ENCODE measurements around the gene PITPNB.
A peak's percentile ranks its signal among the peaks of the same experiment; 100 is the strongest.

PITPNB gene

DNA sequence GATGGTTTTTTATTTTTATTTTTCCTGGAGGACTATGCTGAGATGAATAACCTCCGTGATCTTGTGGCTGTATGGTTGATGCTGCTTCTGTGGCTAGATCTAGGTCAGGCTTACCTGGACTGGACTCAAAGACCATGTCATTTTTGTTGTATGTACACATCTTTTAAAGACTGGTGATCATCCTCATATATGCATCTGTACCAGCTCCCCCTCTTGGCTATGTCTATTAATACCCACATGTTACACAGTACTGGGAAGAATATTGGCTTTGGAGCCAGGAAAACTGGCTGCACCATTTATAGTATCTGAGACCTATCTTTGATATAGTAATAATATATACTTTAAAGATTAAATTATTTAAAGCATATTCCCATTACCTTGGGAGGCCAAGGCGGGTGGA is 18.4 kb upstream of the PITPNB start:
- H3K4me3 Mint-ChIP-seq = no peak overlapping the region
- H3K4me1 Mint-ChIP-seq = no peaks in the 10 kb centered on the region
- no peak for ATAC-seq (replicated peaks; ENCODE audit: extremely low read depth, poor library complexity, severe bottlenecking)
- H3K27me3 Mint-ChIP-seq = no peaks in the 10 kb centered on the region
- H3K9me3 Mint-ChIP-seq = no peaks in the 10 kb centered on the region
- no peak overlapping the region for H3K27ac Mint-ChIP-seq (ENCODE audit: low read depth)
- DNase-seq (ENCODE audit: low spot score in 2 of 2) = no peak
- H3K36me3 Mint-ChIP-seq (ENCODE audit: insufficient read depth) = peaks cover 11% of the 10 kb centered on the region

DNA sequence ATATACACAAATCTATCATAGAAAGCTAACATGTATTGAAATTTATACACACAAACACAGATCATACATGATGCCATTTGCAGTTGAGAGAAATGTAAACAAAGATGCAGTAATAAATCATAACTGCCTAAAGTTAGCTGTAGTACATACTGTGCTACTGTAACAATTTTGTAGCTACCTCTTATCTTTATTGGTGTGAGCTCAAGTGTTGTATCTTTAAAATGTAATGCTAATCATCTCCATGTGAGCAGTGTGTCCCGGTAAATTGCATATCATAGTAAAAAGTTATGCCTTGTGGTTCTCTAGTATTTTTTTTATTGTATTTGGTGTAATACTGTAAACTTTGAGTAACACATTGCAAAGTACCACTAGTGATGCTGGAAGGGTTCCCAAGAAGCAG is 16.8 kb upstream of the PITPNB start:
- no peaks in the 10 kb centered on the region for H3K4me1 Mint-ChIP-seq
- no peaks in the 10 kb centered on the region for H3K9me3 Mint-ChIP-seq
- DNase-seq (ENCODE audit: low spot score in 2 of 2) (no peak), ATAC-seq (replicated peaks; ENCODE audit: extremely low read depth, poor library complexity, severe bottlenecking) (no peak)
- no peaks in the 10 kb centered on the region for H3K27me3 Mint-ChIP-seq
- peaks cover 7% of the 10 kb centered on the region for H3K36me3 Mint-ChIP-seq (ENCODE audit: insufficient read depth)
- no peak overlapping the region for H3K27ac Mint-ChIP-seq (ENCODE audit: low read depth)
- no peak overlapping the region for H3K4me3 Mint-ChIP-seq

- peaks cover 5% of the 10 kb centered on the region for H3K36me3 Mint-ChIP-seq (ENCODE audit: insufficient read depth)
- H3K4me3 Mint-ChIP-seq = no peak overlapping the region
- no peak overlapping the region for H3K27ac Mint-ChIP-seq (ENCODE audit: low read depth)
- H3K4me1 Mint-ChIP-seq = no peaks in the 10 kb centered on the region
- ATAC-seq (replicated peaks; ENCODE audit: extremely low read depth, poor library complexity, severe bottlenecking) (no peak), DNase-seq (ENCODE audit: low spot score in 2 of 2) (no peak)
- no peaks in the 10 kb centered on the region for H3K27me3 Mint-ChIP-seq
- no peaks in the 10 kb centered on the region for H3K9me3 Mint-ChIP-seq
Observed at GRCh38 chr22:27934069-27934468, 15.0 kb upstream of the PITPNB start.

DNA sequence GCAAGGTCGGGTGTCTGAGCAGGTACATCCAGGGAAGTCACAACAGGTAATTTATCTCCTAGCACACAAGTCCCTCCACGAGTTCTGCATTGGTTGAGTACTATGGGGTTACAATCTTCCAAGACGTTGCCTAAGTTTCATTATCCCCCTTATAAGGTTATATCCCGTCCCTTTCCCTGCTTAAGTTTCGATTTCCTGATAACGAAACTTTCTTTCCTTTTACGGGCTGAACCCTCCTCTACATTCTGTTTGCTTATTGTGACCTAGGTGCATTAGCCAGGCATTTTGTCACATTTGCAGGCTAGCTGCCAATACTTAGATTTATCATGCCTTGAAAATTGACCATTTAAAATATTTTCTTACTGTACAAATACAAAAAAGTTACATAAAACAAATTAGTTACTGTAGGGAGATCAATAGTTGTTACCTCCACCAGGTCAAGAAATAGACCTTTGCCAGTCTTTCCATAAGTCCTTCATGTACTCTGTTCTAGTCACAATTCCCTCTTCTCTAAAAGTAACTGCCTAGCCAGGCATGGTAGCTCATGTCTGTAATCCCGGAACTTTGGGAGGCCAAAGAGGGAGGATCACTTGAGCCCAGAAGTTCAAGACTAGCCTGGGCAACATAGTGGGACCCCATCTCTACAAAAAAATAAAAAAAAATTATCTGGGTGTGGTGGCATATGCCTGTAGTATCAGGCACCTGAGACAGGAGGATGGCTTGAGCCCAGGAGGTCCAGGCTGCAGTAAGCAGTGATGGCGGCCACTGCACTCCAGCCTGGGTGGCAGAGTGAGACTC is 14.3 kb upstream of the PITPNB start:
- DNase-seq (ENCODE audit: low spot score in 2 of 2) (no peak), ATAC-seq (replicated peaks; ENCODE audit: extremely low read depth, poor library complexity, severe bottlenecking) (no peak)
- H3K4me1 Mint-ChIP-seq = no peaks in the 10 kb centered on the region
- no peaks in the 10 kb centered on the region for H3K9me3 Mint-ChIP-seq
- no peaks in the 10 kb centered on the region for H3K27me3 Mint-ChIP-seq
- H3K4me3 Mint-ChIP-seq = no peak overlapping the region
- H3K36me3 Mint-ChIP-seq (ENCODE audit: insufficient read depth) = peaks cover 5% of the 10 kb centered on the region
- H3K27ac Mint-ChIP-seq (ENCODE audit: low read depth) = no peak overlapping the region

DNA sequence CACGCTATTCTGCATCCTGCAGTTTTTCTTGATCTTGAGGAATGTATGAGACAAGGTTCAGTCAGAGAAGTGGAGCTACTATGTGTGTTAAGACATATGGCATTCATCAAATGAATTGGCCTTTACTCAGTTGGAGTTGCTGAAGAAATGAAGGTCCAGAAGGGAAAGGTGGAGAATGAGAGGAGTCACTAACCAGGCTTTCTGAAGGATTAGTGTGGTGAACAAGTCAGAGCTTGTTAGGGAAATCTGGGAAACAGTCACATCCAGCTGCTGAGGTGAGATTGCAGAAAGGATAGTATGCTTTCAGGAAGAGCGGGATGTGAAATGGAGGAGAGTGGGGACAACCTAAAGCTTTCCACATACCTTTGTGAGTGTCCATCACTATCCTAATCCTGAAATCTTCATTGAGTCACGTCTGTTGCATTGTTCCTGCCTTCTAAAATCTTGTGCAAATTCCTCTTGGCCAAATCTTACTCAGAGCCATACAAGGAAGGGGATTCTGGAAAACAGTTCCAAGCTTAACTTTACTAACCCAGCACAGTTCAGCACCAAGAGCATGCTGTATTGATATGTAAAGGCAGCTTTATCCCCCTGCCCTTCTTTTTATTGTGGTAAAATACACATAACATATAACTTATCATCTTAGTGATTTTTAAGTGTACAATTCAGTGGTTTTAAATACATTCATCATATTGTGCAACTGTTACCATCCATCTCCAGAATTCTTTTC is 11.4 kb upstream of the PITPNB start:
- Mint-ChIP-seq H3K27ac (ENCODE audit: low read depth) (no peak overlapping the region), H3K4me1 (peaks cover 10% of the 10 kb centered on the region), H3K27me3 (no peaks in the 10 kb centered on the region), H3K4me3 (no peak overlapping the region), H3K9me3 (no peaks in the 10 kb centered on the region), H3K36me3 (ENCODE audit: insufficient read depth) (peaks cover 3% of the 10 kb centered on the region)
- DNase-seq (ENCODE audit: low spot score in 2 of 2) = no peak
- ATAC-seq (replicated peaks; ENCODE audit: extremely low read depth, poor library complexity, severe bottlenecking) = no peak

DNA sequence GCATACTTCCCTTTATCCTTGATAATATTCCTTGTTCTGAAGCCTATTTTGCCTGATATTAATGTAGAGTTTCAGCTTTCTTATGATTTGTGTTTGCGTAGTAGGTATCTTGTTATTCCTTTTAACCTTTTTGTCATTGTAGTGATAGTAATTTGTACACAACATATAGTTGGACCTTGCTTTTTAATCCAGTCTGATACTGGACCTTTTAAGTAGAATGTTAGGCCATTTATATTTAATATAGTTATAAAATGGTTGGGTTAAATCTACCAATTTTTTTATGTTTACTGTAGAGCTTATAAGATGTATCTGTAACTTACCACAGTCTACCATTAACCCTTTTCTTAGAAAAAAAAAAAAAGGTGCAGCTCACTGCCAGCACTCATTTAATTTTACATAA is 8.6 kb upstream of the PITPNB start:
- no peak overlapping the region for H3K27ac Mint-ChIP-seq (ENCODE audit: low read depth)
- ATAC-seq (replicated peaks; ENCODE audit: extremely low read depth, poor library complexity, severe bottlenecking) (no peak), DNase-seq (ENCODE audit: low spot score in 2 of 2) (no peak)
- no peaks in the 10 kb centered on the region for H3K9me3 Mint-ChIP-seq
- H3K4me1 Mint-ChIP-seq = peaks cover 17% of the 10 kb centered on the region
- H3K4me3 Mint-ChIP-seq = no peak overlapping the region
- H3K27me3 Mint-ChIP-seq = no peaks in the 10 kb centered on the region
- peaks cover 4% of the 10 kb centered on the region for H3K36me3 Mint-ChIP-seq (ENCODE audit: insufficient read depth)

GRCh38 chr22:27925331-27925730 is 6.3 kb upstream of the PITPNB start:
- Mint-ChIP-seq H3K27ac (ENCODE audit: low read depth) (no peak overlapping the region), H3K9me3 (no peaks in the 10 kb centered on the region), H3K4me3 (no peak overlapping the region), H3K36me3 (ENCODE audit: insufficient read depth) (peaks cover 4% of the 10 kb centered on the region), H3K27me3 (no peaks in the 10 kb centered on the region), H3K4me1 (peaks cover 28% of the 10 kb centered on the region)
- no peak for DNase-seq (ENCODE audit: low spot score in 2 of 2)
- ATAC-seq (replicated peaks; ENCODE audit: extremely low read depth, poor library complexity, severe bottlenecking) = no peak

GRCh38 chr22:27919942-27920755 is 1.1 kb upstream of the PITPNB start:
- Mint-ChIP-seq H3K9me3 (no peaks in the 10 kb centered on the region), H3K27me3 (no peaks in the 10 kb centered on the region), H3K4me3 (peak overlapping the region; percentile 99), H3K27ac (ENCODE audit: low read depth) (peak overlapping the region; percentile 97), H3K36me3 (ENCODE audit: insufficient read depth) (peaks cover 19% of the 10 kb centered on the region), H3K4me1 (peaks cover 60% of the 10 kb centered on the region)
- DNase-seq (ENCODE audit: low spot score in 2 of 2) = no peak
- ATAC-seq (replicated peaks; ENCODE audit: extremely low read depth, poor library complexity, severe bottlenecking) = peak; percentile 57

- H3K4me1 Mint-ChIP-seq = peaks cover 71% of the 10 kb centered on the region
- H3K27ac Mint-ChIP-seq (ENCODE audit: low read depth) = peak overlapping the region; percentile 97
- peaks cover 18% of the 10 kb centered on the region for H3K36me3 Mint-ChIP-seq (ENCODE audit: insufficient read depth)
- H3K4me3 Mint-ChIP-seq = peak overlapping the region; percentile 99
- no peaks in the 10 kb centered on the region for H3K27me3 Mint-ChIP-seq
- ATAC-seq (replicated peaks; ENCODE audit: extremely low read depth, poor library complexity, severe bottlenecking) = peak; percentile 13
- DNase-seq (ENCODE audit: low spot score in 2 of 2) = peak; percentile 18 to 21
- no peaks in the 10 kb centered on the region for H3K9me3 Mint-ChIP-seq
Observed at GRCh38 chr22:27918341-27919221, 475 bp downstream of the PITPNB start.

GRCh38 chr22:27915986-27916385 is 3.1 kb downstream of the PITPNB start:
- ATAC-seq (replicated peaks; ENCODE audit: extremely low read depth, poor library complexity, severe bottlenecking) = no peak
- H3K4me1 Mint-ChIP-seq = peaks cover 82% of the 10 kb centered on the region
- H3K27ac Mint-ChIP-seq (ENCODE audit: low read depth) = no peak overlapping the region
- no peaks in the 10 kb centered on the region for H3K27me3 Mint-ChIP-seq
- H3K36me3 Mint-ChIP-seq (ENCODE audit: insufficient read depth) = peaks cover 19% of the 10 kb centered on the region
- no peak for DNase-seq (ENCODE audit: low spot score in 2 of 2)
- no peaks in the 10 kb centered on the region for H3K9me3 Mint-ChIP-seq
- H3K4me3 Mint-ChIP-seq = peak overlapping the region; percentile 6

GRCh38 chr22:27913162-27913741 is 5.8 kb downstream of the PITPNB start:
- Mint-ChIP-seq H3K4me1 (peaks cover 70% of the 10 kb centered on the region), H3K27ac (ENCODE audit: low read depth) (no peak overlapping the region), H3K36me3 (ENCODE audit: insufficient read depth) (peaks cover 26% of the 10 kb centered on the region), H3K27me3 (no peaks in the 10 kb centered on the region), H3K9me3 (no peaks in the 10 kb centered on the region), H3K4me3 (no peak overlapping the region)
- no peak for ATAC-seq (replicated peaks; ENCODE audit: extremely low read depth, poor library complexity, severe bottlenecking)
- DNase-seq (ENCODE audit: low spot score in 2 of 2) = no peak

Measured in central memory CD8-positive, alpha-beta T cell (primary cell).